Testis (tissue), 3 donors: Measurements from ENCODE around the gene TRPC1. TPM values are rescaled to one million over a fixed set of nuclear protein-coding genes. Genes with fewer than 3 reads are reported as not detected.
"Not testable (repeated sequence)": the region's sequence is repeated elsewhere in the genome, so short reads cannot be mapped to it uniquely, and the experiment has no call there.

Experiments
- DNase-seq: peaks from one replicate; pipeline ENCODE4 v3.0.0-alpha.2; 2019
- H3K27ac ChIP-seq, 2 donors: fragments of 200-600 bp; sonication (generic); one replicate each; pipeline ENCODE4 v1.5.1; 2019
- H3K27me3 ChIP-seq: fragments of 200-600 bp; sonication (generic); one replicate; pipeline ENCODE4 v1.5.1; 2019
- H3K36me3 ChIP-seq: fragments of 200-600 bp; sonication (generic); one replicate; pipeline ENCODE4 v1.5.1; 2017; ENCODE audit warnings: low read depth; ENCODE audit errors: missing control alignments
- H3K4me1 ChIP-seq: fragments of 200-600 bp; sonication (generic); one replicate; pipeline ENCODE4 v1.5.1; 2019
- H3K4me3 ChIP-seq, 2 donors: fragments of 200-600 bp; sonication (generic); one replicate each; pipeline ENCODE4 v1.5.1; 2017 to 2019
- H3K9me3 ChIP-seq: fragments of 200-600 bp; sonication (generic); one replicate; pipeline ENCODE4 v1.5.1; 2017
- CTCF ChIP-seq, 3 experiments: fragments of 450-650 bp in 2 of 3; fragments of 200-600 bp in 1 of 3; sonication (generic) in 1 of 3; IDR thresholded peaks; one replicate each; pipeline ENCODE4 v1.5.1; 2016 to 2019; ENCODE audit warnings: antibody characterized with exemption in 3 of 3, mild to moderate bottlenecking in 2 of 3, moderate library complexity in 1 of 3
- POLR2A ChIP-seq: fragments of 450-650 bp; IDR thresholded peaks from one replicate; pipeline ENCODE4 v1.6.1; 2017; ENCODE audit warnings: antibody characterized with exemption, mild to moderate bottlenecking, moderate library complexity
- WGBS, 2 donors: methylation state at CpG; one replicate each; pipeline ENCODE4 v1.1.5; 2018; 5-methylcytosine and 5-hydroxymethylcytosine counted together
- intact Hi-C: fragments of 100-400 bp; cut with DNase I; formaldehyde crosslinking; loops from one replicate; pipeline ENCODE4 v1.15.1; 2023; ENCODE audit warnings: low total_unique reads
- polyA plus RNA-seq: library from polyadenylated mRNA; stranded (reverse); fragments of 350-450 nt; fragmentation: Illumina TruSeq; extraction: RNeasy Lipid Tissue Mini Kit (QIAGEN cat#74804); gene quantifications from one replicate; pipeline ENCODE4 v1.2.3, GENCODE V29; 2014; ENCODE audit warnings: low read depth, low replicate concordance; ENCODE audit not compliant: insufficient read depth
- total RNA-seq, 2 donors: library from RNA; depleted of rRNA; stranded (reverse); fragments of >200 nt; gene quantifications; one replicate each; pipeline ENCODE4 v1.2.3, GENCODE V29; 2016

Gene TRPC1
- total and polyA plus RNA-seq, 3 donors from 2014 or later: 9.2 to 24.8 (median 23.1) TPM

- Histone ChIP-seq H3K4me1 (no peaks in the 10 kb centered on the region), H3K36me3 (no peaks in the 10 kb centered on the region), H3K27me3 (no peaks in the 10 kb centered on the region), H3K9me3 (no peaks in the 10 kb centered on the region), H3K27ac (no peak overlapping the region), H3K4me3 (no peak overlapping the region)
- no peak for TF ChIP-seq CTCF (IDR thresholded peaks at IDR 0.05)
- no peak for TF ChIP-seq POLR2A
- intact Hi-C loops: no loop called here
- DNase-seq: no peak
Measured at GRCh38 chr3:142735462-142735861, 11.6 kb downstream of the TRPC1 start.

- H3K4me1 ChIP-seq: no peaks in the 10 kb centered on the region
- TF ChIP-seq CTCF (IDR thresholded peaks at IDR 0.05): no peak
- TF ChIP-seq POLR2A: no peak
- no peaks in the 10 kb centered on the region for H3K27me3 ChIP-seq
- intact Hi-C loops: no loop called here
- no peaks in the 10 kb centered on the region for H3K36me3 ChIP-seq
- H3K4me3 ChIP-seq: no peak overlapping the region
- no peaks in the 10 kb centered on the region for H3K9me3 ChIP-seq
- no peak for DNase-seq
- H3K27ac ChIP-seq: no peak overlapping the region
Measured at GRCh38 chr3:142738396-142738795, 14.6 kb downstream of the TRPC1 start.

- 92 to 93% methylated on average over 7 of the region's 7 CpGs for WGBS, 2 donors
- no peak for DNase-seq
- Histone ChIP-seq H3K4me1 (no peaks in the 10 kb centered on the region), H3K27me3 (no peaks in the 10 kb centered on the region), H3K36me3 (no peaks in the 10 kb centered on the region), H3K9me3 (no peaks in the 10 kb centered on the region), H3K4me3 (no peak overlapping the region), H3K27ac (no peak overlapping the region)
- intact Hi-C loops: no loop called here
- TF ChIP-seq CTCF (IDR thresholded peaks at IDR 0.05): no peak
- TF ChIP-seq POLR2A: no peak
Measured at GRCh38 chr3:142746646-142747045, 22.8 kb downstream of the TRPC1 start.

- intact Hi-C loops, DNase-seq: not testable (repeated sequence)
- 93 to 97% methylated on average over 4 of the region's 4 CpGs for WGBS, 2 donors
Measured at GRCh38 chr3:142750531-142750930, 26.7 kb downstream of the TRPC1 start.

GRCh38 chr3:142752605-142753004, 28.8 kb downstream of the TRPC1 start:
- WGBS, 2 donors: 50 to 73% methylated on average over 4 of the region's 4 CpGs
- H3K4me3 ChIP-seq, H3K27ac ChIP-seq, H3K4me1 ChIP-seq, intact Hi-C loops, H3K9me3 ChIP-seq, DNase-seq, H3K36me3 ChIP-seq, H3K27me3 ChIP-seq: not testable (repeated sequence)

More at GRCh38 chr3:142750531-142750930, 26.7 kb downstream of the TRPC1 start:
- H3K27ac ChIP-seq, H3K4me1 ChIP-seq, H3K27me3 ChIP-seq, H3K36me3 ChIP-seq, H3K4me3 ChIP-seq, H3K9me3 ChIP-seq: not testable (repeated sequence)

- Histone ChIP-seq H3K36me3 (no peaks in the 10 kb centered on the region), H3K27me3 (no peaks in the 10 kb centered on the region), H3K4me3 (no peak overlapping the region), H3K4me1 (no peaks in the 10 kb centered on the region), H3K9me3 (no peaks in the 10 kb centered on the region), H3K27ac (no peak overlapping the region)
- 93 to 98% methylated on average over 1 of the region's 1 CpG for WGBS, 2 donors
- no peak for TF ChIP-seq CTCF (IDR thresholded peaks at IDR 0.05)
- TF ChIP-seq POLR2A: no peak
- no peak for DNase-seq
- intact Hi-C loops: no loop called here
Measured at GRCh38 chr3:142754494-142754893, 30.7 kb downstream of the TRPC1 start.
